NCI-H2107 treated with DMSO at 0.1 percent for 48 hours (cell line): ENCODE measurements around the gene SF3B3.
"Not testable (repeated sequence)": the region's sequence is repeated elsewhere in the genome, so short reads cannot be mapped to it uniquely, and the experiment has no call there.

Source experiments
- DNase-seq: peaks from one replicate; lab custom pipeline; 2025; ENCODE audit not compliant: unreplicated experiment; lab: John Stamatoyannopoulos, UW

Gene SF3B3

DNA sequence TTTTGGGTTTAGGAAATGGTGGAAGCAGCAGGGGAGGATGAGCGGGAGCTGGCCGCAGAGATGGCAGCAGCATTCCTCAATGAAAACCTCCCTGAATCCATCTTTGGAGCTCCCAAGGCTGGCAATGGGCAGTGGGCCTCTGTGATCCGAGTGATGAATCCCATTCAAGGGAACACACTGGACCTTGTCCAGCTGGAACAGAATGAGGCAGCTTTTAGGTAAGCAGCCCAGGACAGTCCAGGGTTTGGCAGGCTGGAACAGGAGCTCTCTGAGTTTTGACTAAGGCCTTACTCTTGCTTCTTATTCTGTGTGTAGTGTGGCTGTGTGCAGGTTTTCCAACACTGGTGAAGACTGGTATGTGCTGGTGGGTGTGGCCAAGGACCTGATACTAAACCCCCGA, 41.4 kb downstream of the SF3B3 start:
- DNase-seq: no peak

DNA sequence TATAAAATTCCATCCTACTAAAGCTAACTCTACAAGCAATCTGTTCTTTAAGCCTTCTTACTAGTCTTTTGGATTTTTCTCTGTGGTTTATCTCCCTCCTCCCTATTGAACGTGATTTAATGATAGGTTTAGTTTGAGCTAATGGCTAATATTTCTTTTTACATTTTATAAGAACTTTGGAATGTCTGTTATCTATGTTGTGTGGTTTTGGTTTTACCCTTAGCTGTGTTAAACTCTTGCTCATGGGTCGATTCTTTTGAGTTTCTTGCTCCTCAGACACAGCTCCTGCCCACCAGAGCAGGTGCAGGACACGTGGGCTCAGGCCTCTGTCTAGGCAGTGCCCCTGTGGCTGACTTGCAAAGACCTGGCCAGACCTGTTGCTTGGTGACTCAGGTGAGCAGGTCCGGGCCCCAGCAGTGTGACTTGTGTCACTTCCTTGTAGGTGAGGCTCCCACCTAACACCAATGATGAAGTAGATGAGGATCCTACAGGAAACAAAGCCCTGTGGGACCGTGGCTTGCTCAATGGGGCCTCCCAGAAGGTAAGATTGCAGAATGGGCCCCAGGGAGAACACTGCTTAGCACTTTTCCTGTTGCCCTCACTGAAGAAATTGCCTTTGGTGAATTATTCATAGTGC, 45.1 kb downstream of the SF3B3 start:
- no peak for DNase-seq

DNA sequence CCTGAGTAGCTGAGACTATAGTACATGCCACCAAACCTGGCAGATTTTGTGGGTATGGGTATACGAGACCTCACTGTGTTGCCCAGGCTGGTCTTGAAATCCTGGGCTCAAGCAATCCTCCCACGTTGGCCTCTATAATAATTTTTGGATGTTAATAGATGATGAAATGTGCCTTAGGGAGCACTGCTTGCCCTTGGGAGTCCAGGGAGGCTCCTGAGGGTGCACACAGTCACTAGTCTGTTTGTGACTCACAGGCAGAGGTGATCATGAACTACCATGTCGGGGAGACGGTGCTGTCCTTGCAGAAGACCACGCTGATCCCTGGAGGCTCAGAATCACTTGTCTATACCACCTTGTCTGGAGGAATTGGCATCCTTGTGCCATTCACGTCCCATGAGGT, 46.1 kb downstream of the SF3B3 start:
- no peak for DNase-seq

DNA sequence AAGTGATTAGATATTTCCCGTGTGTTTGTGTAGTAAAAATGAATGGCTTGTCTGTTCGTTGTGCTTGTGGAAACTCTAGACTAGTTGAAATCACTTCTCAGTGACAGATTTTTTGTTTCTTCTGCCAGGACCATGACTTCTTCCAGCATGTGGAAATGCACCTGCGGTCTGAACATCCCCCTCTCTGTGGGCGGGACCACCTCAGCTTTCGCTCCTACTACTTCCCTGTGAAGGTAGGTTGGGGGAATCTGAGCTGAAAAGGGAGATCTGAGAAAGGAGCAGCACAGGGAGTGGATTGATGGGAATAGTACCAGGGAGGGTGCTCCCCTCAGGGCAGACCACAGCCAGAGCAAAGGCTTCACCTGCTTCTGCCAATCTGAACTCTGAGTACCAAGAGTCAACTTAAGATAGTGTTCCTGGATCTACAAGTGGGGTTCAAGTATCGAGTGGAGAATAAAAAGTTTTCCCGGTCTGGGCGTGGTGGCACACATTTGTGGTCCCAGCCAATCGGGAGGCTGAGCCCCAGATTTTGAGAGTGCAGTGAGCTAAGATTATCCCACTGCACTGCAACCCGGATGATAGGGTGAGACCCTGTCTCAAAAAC, 47.5 kb downstream of the SF3B3 start:
- DNase-seq: no peak

DNA sequence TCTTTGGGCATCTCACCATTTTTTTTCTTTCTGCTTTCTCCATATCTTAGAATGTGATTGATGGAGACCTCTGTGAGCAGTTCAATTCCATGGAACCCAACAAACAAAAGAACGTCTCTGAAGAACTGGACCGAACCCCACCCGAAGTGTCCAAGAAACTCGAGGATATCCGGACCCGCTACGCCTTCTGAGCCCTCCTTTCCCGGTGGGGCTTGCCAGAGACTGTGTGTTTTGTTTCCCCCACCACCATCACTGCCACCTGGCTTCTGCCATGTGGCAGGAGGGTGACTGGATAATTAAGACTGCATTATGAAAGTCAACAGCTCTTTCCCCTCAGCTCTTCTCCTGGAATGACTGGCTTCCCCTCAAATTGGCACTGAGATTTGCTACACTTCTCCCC, 48.0 kb downstream of the SF3B3 start:
- no peak for DNase-seq

DNA sequence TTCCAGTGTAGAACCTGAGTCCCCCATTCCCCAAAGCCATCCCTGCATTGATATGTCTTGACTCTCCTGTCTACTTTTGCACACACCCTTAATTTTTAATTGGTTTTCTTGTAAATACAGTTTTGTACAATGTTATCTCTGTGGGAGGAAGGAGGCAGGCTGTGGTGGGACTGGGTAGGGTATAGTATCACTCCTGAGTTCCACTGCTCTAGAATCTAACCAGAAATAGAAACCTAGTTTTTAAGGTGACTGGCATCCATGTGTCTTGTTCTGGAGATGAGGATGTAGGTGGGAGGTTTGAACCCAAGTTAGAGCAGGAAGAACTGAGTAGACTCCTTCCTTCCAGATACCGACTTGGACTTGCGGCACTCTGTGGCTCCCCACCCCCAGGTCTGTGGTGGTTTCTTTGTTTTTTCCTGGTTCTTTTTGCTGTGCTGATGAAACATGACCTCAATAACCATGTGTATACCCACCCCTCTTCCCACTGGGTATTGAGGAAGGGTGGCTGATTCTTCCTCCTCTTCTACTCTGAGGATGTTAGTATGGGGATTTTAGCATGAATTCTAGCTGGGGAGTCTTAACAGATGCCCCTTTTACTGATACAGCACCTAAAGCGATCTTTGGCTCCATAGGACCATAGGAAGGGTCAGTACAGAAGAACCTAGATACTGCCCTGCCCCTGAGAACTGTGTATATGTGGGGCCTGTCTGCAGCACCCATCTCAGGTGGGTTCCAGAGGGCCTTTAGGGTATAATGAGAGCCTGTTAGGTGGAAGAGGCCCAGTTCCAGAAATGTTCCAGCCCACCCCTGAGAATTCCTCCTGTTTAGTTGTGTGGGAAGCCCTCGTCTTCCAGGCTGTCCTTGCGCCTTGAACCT, 48.7 kb downstream of the SF3B3 start:
- no peak for DNase-seq

DNA sequence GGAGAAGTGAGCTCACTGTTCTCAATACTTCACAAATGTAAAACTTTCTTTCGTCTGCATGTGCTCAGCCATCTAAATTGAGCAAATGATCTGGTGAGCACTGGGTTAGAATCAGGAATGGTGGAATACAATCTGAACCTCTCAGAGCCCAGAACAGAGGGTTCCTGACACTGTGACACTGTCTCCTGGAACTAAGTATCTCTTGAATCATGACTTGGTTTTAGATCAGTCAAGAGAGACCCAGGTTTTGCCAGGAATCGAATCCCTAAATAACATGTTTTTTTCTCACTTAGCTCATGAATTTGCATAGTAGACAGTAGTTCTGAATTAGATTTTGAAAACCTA, 49.3 kb downstream of the SF3B3 start:
- no peak for DNase-seq

DNA sequence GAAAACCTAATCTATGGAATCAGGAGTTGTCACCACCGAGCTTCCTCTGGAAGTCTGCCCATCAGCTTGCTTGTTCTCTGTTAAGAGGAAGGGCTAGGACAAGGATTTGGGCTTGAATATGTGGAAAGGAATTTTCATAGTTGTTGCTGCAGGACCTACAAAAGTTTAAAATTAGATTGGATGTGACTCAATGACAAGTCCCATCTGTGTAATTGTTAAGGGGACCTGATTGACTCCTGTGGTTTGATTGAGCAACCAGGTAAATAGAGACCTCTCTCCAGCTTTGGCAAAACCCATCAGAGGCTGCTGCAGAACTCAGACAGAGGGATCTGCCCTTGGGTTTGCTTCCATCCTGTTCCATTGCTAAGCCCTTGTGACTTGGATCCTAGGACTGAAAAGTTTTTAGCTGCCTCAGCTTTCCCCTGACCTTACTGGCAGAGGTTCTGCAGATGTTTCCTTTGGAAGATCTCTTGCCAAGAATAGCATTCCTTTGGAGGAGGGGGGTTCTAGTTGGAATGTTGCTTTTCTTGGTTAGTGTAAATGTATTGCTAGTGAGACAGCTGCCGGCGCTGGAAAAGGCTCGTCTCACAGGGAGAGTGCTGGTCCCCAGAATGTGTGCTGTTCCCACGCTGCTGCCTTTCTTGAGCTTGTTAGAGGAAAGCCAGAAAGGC, 50.0 kb downstream of the SF3B3 start:
- no peak for DNase-seq

DNA sequence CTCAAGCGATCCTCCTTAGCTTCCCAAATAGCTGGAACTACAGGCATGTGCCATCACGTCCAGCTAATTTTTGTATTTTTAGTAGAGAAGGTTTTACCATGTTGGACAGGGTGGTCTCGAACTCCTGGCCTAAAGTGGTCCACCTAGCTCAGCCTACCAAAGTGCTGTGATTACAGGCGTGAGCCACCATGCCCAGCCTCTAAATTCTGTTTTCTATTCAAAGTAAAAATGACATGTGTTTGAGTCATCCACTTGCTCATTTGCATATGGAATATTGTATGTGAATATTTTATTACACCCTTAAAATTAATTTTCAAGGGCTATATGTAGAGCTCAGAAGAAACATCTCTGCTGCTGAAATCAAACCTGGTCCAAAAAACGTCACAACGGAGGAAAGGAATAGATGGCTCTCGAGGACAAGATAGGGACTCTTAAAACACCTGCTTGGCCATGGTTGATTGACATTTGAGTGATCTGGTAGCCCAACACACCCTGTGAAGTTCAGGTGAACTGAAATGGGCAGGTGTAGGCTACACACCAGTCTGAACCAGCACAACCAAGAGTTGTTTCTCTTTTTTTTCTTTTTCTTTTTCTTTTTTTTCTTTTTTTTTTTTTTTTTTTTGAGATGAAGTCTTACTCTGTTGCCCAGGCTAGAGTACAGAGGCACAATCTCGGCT, 51.1 kb downstream of the SF3B3 start:
- DNase-seq: no peak

DNA sequence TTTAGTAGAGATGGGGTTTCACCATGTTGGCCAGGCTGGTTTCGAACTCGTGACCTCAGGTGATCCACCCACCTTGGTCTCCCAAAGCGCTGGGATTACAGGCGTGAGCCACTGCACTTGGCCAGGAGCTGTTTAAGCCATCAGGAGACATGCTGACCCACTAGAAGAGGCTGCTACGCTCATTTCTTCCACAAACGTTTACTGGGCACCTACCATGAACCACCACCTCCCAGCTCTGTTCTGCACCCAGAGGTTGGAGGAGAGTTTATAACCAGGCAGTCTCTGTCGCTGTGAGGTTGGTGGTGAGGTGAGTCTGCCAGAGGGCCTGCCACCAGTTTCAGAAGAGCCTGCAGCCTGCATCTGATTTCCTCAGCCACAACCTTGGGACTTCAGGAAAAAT, 51.8 kb downstream of the SF3B3 start:
- DNase-seq: no peak

DNA sequence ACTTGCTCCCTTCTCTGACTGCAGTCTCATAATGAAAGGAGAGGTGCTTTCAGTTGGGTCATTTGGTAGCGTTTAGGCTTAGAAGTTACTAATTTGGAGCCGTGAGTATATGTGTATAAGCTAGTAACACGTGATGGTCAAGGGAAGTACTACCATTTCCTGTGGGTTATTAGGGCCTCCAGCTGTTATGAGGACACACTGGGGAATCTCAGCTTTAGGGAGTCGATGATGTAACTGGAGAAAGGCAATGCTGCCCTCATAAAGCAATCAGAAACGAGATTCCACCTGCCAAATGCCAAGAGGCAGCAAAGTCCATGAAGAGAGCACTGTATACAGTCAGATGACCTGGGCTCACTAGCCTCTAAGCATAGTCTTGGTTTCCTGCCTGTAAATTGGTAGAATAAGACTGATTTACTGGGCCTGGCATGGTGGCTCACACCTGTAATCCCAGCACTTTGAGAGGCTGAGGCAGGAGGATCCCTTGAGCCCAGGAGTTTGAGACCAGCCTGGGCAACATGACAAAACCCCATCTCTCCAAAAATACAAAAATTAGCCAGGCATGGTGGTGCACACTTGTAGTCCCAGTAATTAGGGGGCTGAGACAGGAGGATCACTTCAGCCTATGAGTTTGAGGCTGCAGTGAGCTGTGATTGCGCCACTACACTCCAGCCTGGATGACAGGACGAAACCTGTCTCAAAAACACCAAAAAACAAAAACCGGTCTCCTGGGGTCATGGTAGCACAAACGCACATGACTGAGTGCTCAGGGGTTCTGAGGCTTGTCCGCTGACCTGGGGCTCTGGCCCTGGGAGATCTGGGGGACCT, 53.0 kb downstream of the SF3B3 start:
- peak; percentile 39 for DNase-seq

DNA sequence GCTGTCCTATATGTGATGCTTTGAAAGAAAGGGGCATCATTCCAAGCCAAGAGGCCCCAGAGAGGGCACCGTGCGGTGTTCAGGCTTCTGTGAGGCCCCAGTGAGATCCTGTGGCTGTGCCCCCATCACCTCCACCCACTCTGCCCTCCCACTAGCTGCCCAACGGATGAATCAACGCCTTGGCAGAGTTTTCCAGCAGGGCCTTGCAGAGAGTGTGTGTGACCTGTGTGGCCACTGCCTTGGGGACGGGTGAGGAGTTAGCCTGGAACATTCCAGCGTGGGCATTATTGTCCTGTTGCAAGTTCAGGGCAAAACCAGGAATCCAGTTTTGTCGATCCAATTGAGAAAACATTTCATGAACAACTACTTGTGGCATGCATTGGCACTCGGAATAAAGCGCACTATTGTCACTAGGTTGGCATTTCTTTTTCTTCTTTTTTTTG, 53.7 kb downstream of the SF3B3 start:
- no peak for DNase-seq

DNA sequence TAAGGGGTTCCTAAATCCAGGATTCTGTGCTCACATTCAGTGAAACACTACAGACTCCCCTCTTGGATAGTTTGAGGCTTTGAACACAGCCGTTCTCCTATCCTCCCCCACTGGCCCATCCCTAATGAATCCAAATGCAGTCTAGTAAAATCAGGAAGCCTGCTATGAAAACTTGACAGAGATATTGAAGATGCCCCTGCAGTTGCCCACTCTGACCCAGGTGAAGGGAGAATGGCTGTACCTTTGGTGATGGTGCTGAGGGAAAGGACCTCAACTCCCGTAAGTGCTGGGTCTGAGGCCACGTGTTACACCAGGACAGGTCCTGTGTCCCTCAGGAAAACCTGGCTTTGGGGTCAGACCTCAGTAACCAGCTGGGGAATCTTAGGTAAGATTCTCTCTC, 54.4 kb downstream of the SF3B3 start:
- DNase-seq: no peak

DNA sequence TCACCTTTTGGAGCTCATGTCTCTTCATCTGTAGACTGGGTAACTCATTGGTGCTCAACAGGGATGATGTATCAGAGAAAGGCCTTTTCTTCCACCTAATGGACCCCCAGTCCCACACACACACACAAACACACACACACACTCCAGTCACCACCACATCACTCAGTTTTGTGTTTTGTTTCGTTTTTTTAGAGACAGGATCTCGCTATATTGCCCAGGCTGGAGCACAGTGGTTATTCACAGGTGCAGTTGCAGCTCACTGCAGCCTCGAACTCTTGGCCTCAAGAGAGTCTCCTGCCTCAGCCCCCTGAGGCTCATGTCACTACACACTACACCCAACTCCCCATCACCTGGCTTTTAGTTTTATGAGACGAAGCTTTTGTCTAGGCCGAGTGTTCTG, 55.6 kb downstream of the SF3B3 start:
- no peak for DNase-seq

DNA sequence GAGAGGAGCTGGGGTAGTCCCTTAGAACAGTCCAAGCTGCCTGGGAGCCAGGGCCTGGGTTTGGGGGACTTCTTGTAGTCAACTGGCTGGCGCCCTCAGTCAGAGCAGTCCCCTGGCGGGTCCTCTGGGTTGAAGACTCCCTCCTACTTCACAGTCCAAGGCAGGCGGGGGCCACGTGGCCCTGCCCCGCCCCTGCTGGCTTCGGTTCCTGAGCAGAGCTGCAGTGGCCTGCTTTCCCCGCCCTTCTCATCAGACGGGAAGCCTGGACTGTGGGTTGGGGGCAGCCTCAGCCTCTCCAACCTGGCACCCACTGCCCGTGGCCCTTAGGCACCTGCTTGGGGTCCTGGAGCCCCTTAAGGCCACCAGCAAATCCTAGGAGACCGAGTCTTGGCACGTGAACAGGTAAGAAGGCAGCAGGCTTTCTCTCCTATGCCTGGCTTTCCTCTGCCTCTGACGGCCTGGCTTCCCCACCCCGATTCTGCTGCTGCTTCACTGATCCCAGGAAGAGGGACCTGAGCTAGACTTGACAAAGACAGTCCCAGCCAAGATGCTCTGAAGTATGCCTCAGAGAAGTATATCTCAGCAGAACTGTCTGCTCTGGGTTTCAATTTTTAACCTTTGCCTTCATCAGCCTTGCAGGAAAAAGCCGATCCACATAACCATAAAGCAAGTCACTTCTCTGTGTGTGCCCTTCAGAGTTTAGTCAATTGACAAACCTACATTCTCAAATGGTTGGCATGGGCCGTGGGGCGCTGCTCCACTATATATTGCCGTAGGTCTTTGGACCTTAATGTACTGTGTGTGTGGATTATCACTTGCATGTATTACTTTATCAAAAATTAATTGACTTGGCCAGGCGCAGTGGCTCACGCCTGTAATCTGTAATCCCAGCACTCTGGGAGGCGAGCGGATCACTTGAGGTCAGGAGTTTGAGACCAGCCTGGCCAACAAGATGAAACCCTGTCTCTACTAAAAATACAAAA, 56.3 kb downstream of the SF3B3 start:
- no peak for DNase-seq

DNA sequence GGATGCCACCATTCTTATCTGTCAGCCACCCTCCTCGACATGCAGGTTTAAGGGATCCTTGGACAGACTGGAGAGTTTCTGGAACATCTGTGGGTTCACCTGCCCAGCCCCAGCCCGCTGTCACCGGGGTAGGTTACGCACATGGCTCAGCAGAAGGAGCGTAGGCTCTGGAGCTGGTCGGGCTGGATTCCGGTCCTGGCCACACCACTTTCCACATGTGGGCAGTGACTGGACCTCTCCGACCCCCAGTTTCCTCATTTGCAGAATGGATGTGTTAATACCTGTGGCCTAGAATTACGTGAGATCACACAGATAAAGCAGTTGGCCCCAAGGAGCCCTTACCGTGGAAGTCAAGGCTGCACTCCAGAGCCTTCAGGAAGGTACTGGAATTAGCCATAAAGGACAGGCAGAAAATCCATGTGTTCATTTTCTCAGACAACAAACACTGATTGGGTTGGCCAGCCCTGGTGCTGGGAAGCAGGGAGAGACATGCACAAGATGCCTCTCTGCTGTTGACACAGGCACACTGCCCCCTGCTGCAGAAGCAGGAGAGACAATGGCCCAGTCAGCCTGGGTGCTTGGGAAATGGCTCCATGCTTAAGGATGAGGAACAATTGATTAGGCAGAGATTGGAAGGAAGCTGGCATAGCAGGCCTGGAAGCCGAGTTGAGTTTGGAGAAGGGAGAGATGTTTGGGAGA, 58.8 kb downstream of the SF3B3 start:
- no peak for DNase-seq

DNA sequence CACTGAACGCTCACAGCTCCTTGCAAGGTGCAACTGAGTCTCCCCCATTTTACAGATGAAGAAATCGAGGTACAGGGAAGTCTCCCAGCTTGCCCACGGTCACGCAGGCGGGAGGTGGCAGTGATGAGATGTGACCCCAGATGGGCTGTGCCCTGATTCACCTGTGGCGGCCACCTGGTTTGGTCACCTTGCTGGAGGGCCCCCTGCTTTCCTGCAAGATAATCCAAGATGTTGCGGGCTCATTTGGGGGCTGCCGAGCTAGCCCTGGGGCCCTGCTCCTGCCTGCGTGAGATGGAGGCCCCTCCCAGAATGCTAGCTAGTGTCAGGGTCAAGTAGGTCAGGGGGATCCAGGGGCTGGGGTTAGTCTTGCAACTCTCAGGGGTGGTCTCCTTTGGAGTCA, 63.1 kb downstream of the SF3B3 start:
- DNase-seq: no peak

DNA sequence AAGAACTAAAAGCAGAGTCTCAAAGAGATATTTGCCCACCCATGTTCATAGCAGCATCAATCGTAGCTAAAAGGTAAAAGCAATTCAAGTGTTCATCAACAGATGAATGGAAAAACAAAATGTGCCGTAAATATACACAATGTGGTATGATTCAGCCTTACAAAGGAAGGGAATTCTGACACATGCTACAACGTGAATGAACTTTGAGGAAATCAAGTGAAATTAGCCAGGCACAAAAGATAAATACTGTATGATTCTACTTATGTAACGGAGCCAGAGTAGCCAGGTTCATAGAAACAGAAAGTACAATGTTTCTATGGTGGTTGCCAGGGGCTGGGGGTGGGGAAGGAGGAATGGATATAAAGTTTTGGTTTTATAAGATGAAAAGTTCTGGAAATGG, 64.9 kb downstream of the SF3B3 start:
- DNase-seq: no peak

DNA sequence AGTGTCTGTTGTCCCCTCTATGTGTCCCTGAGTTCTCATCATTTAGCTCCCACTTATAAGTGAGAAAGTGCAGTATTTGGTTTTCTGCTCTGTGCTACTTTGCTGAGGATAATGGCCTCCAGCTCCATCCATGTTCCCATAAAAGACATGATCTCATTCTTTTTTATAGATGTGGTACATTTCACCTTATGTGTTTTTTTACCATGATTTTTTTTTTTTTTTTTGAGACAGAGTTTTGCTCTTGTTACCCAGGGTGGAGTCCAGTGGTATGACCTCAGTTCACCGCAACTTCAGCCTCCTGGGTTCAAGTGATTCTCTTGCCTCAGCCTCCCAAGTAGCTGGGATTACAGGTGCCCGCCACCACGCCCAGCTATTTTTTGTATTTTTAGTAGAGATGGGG, 65.8 kb downstream of the SF3B3 start:
- DNase-seq: not testable (repeated sequence)
